Keratinocyte (primary cell): ENCODE measurements around the gene B4GALNT4. TPM values are rescaled to one million over a fixed set of nuclear protein-coding genes. Genes with fewer than 3 reads are reported as not detected.

Experiments used
- DNase-seq: peaks from one replicate; pipeline ENCODE4 v3.0.0-alpha.2; 2011; ENCODE audit warnings: low read depth, missing footprints, low spot score
- FAIRE-seq: peaks from 2 replicates; lab custom pipeline; 2011; peaks lifted over from hg19 to GRCh38; lab: Jason Lieb, UNC
- H2AFZ ChIP-seq: 2 replicates; pipeline ENCODE4 v1.6.0; 2012; ENCODE audit warnings: low read length, control low read depth, inconsistent platforms; ENCODE audit not compliant: control insufficient read depth
- H3K27ac ChIP-seq: 2 replicates; pipeline ENCODE4 v1.5.1; 2011; ENCODE audit warnings: low read length; ENCODE audit not compliant: control insufficient read depth, insufficient read depth
- H3K27me3 ChIP-seq: 3 replicates; pipeline ENCODE4 v1.6.0; 2011; ENCODE audit warnings: low read length; ENCODE audit not compliant: control insufficient read depth, insufficient read depth; ENCODE audit errors: extremely low read depth
- H3K36me3 ChIP-seq, 2 experiments: 2 replicates in 1 of 2; 3 replicates in 1 of 2; pipeline ENCODE4 v1.5.1; 2011; ENCODE audit warnings: low read length in 2 of 2, mild to moderate bottlenecking in 1 of 2; ENCODE audit not compliant: control insufficient read depth in 2 of 2, insufficient read depth in 2 of 2; ENCODE audit errors: extremely low read depth in 1 of 2
- H3K4me1 ChIP-seq: 3 replicates; pipeline ENCODE4 v1.5.1; 2011; ENCODE audit warnings: low read length; ENCODE audit not compliant: control insufficient read depth, insufficient read depth; ENCODE audit errors: extremely low read depth
- H3K4me2 ChIP-seq: 3 replicates; pipeline ENCODE4 v1.6.0; 2011; ENCODE audit warnings: low read depth, low read length; ENCODE audit not compliant: control insufficient read depth, insufficient read depth; ENCODE audit errors: extremely low read depth
- H3K4me3 ChIP-seq, 3 experiments: fragments of 200-600 bp in 1 of 3; sonication (generic) in 1 of 3; 2 replicates in 2 of 3; 3 replicates in 1 of 3; pipeline ENCODE4 v1.5.1; 2011 to 2016; ENCODE audit warnings: low read length in 3 of 3, mild to moderate bottlenecking in 3 of 3, control low read depth in 2 of 3, inconsistent platforms in 1 of 3, low read depth in 1 of 3, mixed read lengths in 1 of 3, mixed run types in 1 of 3, moderate library complexity in 1 of 3; ENCODE audit not compliant: control insufficient read depth in 2 of 3, insufficient read depth in 2 of 3; ENCODE audit errors: extremely low read depth in 1 of 3
- H3K79me2 ChIP-seq: 2 replicates; pipeline ENCODE4 v1.6.0; 2012; ENCODE audit warnings: low read length; ENCODE audit not compliant: control insufficient read depth, insufficient read depth
- H3K9ac ChIP-seq: 3 replicates; pipeline ENCODE4 v1.6.0; 2011; ENCODE audit warnings: low read length; ENCODE audit not compliant: control insufficient read depth, insufficient read depth; ENCODE audit errors: extremely low read depth
- H3K9me1 ChIP-seq: 3 replicates; pipeline ENCODE4 v1.6.0; 2011; ENCODE audit warnings: low read length; ENCODE audit not compliant: control insufficient read depth, insufficient read depth; ENCODE audit errors: extremely low read depth
- H3K9me3 ChIP-seq: 2 replicates; pipeline ENCODE4 v1.5.1; 2012; ENCODE audit warnings: low read depth, low read length; ENCODE audit not compliant: control insufficient read depth
- H4K20me1 ChIP-seq: 3 replicates; pipeline ENCODE4 v1.6.0; 2011; ENCODE audit warnings: low read length; ENCODE audit not compliant: control insufficient read depth, insufficient read depth; ENCODE audit errors: extremely low read depth
- CTCF ChIP-seq, 3 experiments: IDR thresholded peaks in 1 of 3; conservative IDR thresholded peaks in 1 of 3; optimal IDR thresholded peaks in 1 of 3; 2 replicates in 2 of 3; 3 replicates in 1 of 3; pipeline versions ENCODE3 to v1.5.1; 2011; ENCODE audit warnings: low read length in 3 of 3, mild to moderate bottlenecking in 3 of 3, moderate library complexity in 2 of 3, control low read depth in 1 of 3, inconsistent platforms in 1 of 3; ENCODE audit not compliant: insufficient read depth in 2 of 3; ENCODE audit errors: extremely low read depth in 1 of 3
- EZH2 ChIP-seq: IDR thresholded peaks from one replicate; pipeline ENCODE4 v1.6.1; 2012; ENCODE audit warnings: inconsistent platforms, mild to moderate bottlenecking, low read length, moderate library complexity
- dilution Hi-C: fragments of 300-500 bp; cut with MboI; formaldehyde crosslinking; loops from one replicate; pipeline ENCODE4 v1.7.0; 2020; ENCODE audit warnings: low sequenced_read_pairs; ENCODE audit not compliant: extremely low pct_ligation_motif_present
- polyA plus RNA-seq, 5 experiments: library from polyadenylated mRNA; depleted of rRNA in 3 of 5; stranded (reverse) in 3 of 5; stranded (forward) in 1 of 5; unstranded in 1 of 5; fragments of >200 nt; gene quantifications; 1 replicate in 1 of 5; 2 replicates in 3 of 5; 3 replicates in 1 of 5; pipeline versions ENCODE4 v1.2.1 to v1.2.3, GENCODE V29; 2011 to 2012; ENCODE audit warnings: missing spikeins in 2 of 5, low read depth in 1 of 5, low replicate concordance in 1 of 5

The B4GALNT4 gene
- polyA plus RNA-seq, 1 donor (not counting 4 experiments of a cell fraction or from before 2014, with no cell fraction given), result 7.3 TPM

- Histone ChIP-seq H3K36me3 (peaks cover 0 to 3% of the 10 kb centered on the region in 2 experiments), H2AFZ (no peak overlapping the region), H3K9me3 (no peaks in the 10 kb centered on the region), H3K9ac (no peak overlapping the region), H3K4me1 (peaks cover 9% of the 10 kb centered on the region), H3K27ac (no peak overlapping the region), H4K20me1 (no peaks in the 10 kb centered on the region), H3K27me3 (peaks cover 52% of the 10 kb centered on the region), H3K9me1 (no peaks in the 10 kb centered on the region), H3K4me3 (no peak overlapping the region), H3K4me2 (no peak overlapping the region), H3K79me2 (no peaks in the 10 kb centered on the region)
- dilution Hi-C loops, result no loop called here
- no peak for TF ChIP-seq EZH2
- TF ChIP-seq CTCF (optimal IDR thresholded peaks at IDR 0.05 in 1 of 3, IDR thresholded peaks at IDR 0.05 in 1 of 3, conservative IDR thresholded peaks at IDR 0.05 in 1 of 3; ENCODE audit: extremely low read depth in 1 of 3, insufficient read depth in 2 of 3, low read length in 3 of 3), result no peak
- no peak for DNase-seq
- FAIRE-seq, result no peak
These were observed 1.8 kb downstream of the B4GALNT4 start for GRCh38 chr11:371051-371450.

GRCh38 chr11:371716-372590 lies 2.7 kb downstream of the B4GALNT4 start:
- TF ChIP-seq CTCF (optimal IDR thresholded peaks at IDR 0.05 in 1 of 3, IDR thresholded peaks at IDR 0.05 in 1 of 3, conservative IDR thresholded peaks at IDR 0.05 in 1 of 3; ENCODE audit: extremely low read depth in 1 of 3, insufficient read depth in 2 of 3, low read length in 3 of 3), result no peak
- no peak for TF ChIP-seq EZH2
- no peak overlapping the region for H2AFZ ChIP-seq
- dilution Hi-C loops, result no loop called here
- H3K79me2 ChIP-seq, result no peaks in the 10 kb centered on the region
- DNase-seq, result no peak
- H3K27me3 ChIP-seq, result peaks cover 47% of the 10 kb centered on the region
- no peak overlapping the region for H3K4me3 ChIP-seq
- H4K20me1 ChIP-seq, result no peaks in the 10 kb centered on the region
- H3K9ac ChIP-seq, result no peak overlapping the region
- H3K27ac ChIP-seq, result no peak overlapping the region
- H3K4me2 ChIP-seq, result no peak overlapping the region
- H3K4me1 ChIP-seq, result peaks cover 9% of the 10 kb centered on the region
- no peaks in the 10 kb centered on the region for H3K9me3 ChIP-seq
- H3K36me3 ChIP-seq, result peaks cover 0 to 3% of the 10 kb centered on the region in 2 experiments
- no peaks in the 10 kb centered on the region for H3K9me1 ChIP-seq
- FAIRE-seq, result no peak
